ENCODE measurements around the gene PHF20. TPM values are rescaled to one million over a fixed set of nuclear protein-coding genes. Genes with fewer than 3 reads are reported as not detected.
A peak's percentile ranks its signal among the peaks of the same experiment; 100 is the strongest.
"Not testable (repeated sequence)": the region's sequence is repeated elsewhere in the genome, so short reads cannot be mapped to it uniquely, and the experiment has no call there.

The PHF20 gene
- polyA plus RNA-seq, 1 donor (not counting 4 experiments of a cell fraction or from before 2014, with no cell fraction given): 31.9 TPM

GRCh38 chr20:35743693-35744491 is 27.9 kb upstream of the PHF20 start:
- peaks cover 3 to 15% of the 10 kb centered on the region in 2 experiments for H3K36me3 ChIP-seq (ENCODE audit: control insufficient read depth in 2 of 2, extremely low read depth in 1 of 2, insufficient read depth in 2 of 2, low read length in 2 of 2)
- peak overlapping the region; percentile 99 for H3K9ac ChIP-seq (ENCODE audit: control insufficient read depth, extremely low read depth, insufficient read depth, low read length)
- TF ChIP-seq EZH2 (IDR thresholded peaks at IDR 0.05; ENCODE audit: low read length) (no peak), CTCF (optimal IDR thresholded peaks at IDR 0.05 in 1 of 3, IDR thresholded peaks at IDR 0.05 in 1 of 3, conservative IDR thresholded peaks at IDR 0.05 in 1 of 3; ENCODE audit: extremely low read depth in 1 of 3, insufficient read depth in 2 of 3, low read length in 3 of 3) (no peak)
- dilution Hi-C loops (cut with MboI; ENCODE audit: extremely low pct_ligation_motif_present, low sequenced_read_pairs): no loop called here
- H3K4me3 ChIP-seq (ENCODE audit: control insufficient read depth in 2 of 3, extremely low read depth in 1 of 3, insufficient read depth in 2 of 3, low read depth in 1 of 3, low read length in 3 of 3): no peak overlapping the region
- DNase-seq (ENCODE audit: low read depth, low spot score) (no peak), FAIRE-seq (no peak)
- no peaks in the 10 kb centered on the region for H3K9me3 ChIP-seq (ENCODE audit: control insufficient read depth, low read depth, low read length)
- H3K4me2 ChIP-seq (ENCODE audit: control insufficient read depth, extremely low read depth, insufficient read depth, low read depth, low read length): peak overlapping the region; percentile 95
- H3K9me1 ChIP-seq (ENCODE audit: control insufficient read depth, extremely low read depth, insufficient read depth, low read length): peaks cover 3% of the 10 kb centered on the region
- peak overlapping the region; percentile 98 for H3K27ac ChIP-seq (ENCODE audit: control insufficient read depth, insufficient read depth, low read length)
- peaks cover 33% of the 10 kb centered on the region for H3K79me2 ChIP-seq (ENCODE audit: control insufficient read depth, insufficient read depth, low read length)
- peaks cover 31% of the 10 kb centered on the region for H3K4me1 ChIP-seq (ENCODE audit: control insufficient read depth, extremely low read depth, insufficient read depth, low read length)
- no peaks in the 10 kb centered on the region for H3K27me3 ChIP-seq (ENCODE audit: control insufficient read depth, extremely low read depth, insufficient read depth, low read length)
- H4K20me1 ChIP-seq (ENCODE audit: control insufficient read depth, extremely low read depth, insufficient read depth, low read length): peaks cover 14% of the 10 kb centered on the region
- H2AFZ ChIP-seq (ENCODE audit: control insufficient read depth, low read length): no peak overlapping the region

GRCh38 chr20:35744492-35744841 is 27.3 kb upstream of the PHF20 start:
- H3K27ac ChIP-seq (ENCODE audit: control insufficient read depth, insufficient read depth, low read length); H3K4me2 ChIP-seq (ENCODE audit: control insufficient read depth, extremely low read depth, insufficient read depth, low read depth, low read length); DNase-seq (ENCODE audit: low read depth, low spot score); H3K36me3 ChIP-seq (ENCODE audit: control insufficient read depth in 2 of 2, extremely low read depth in 1 of 2, insufficient read depth in 2 of 2, low read length in 2 of 2); H3K4me3 ChIP-seq (ENCODE audit: control insufficient read depth in 2 of 3, extremely low read depth in 1 of 3, insufficient read depth in 2 of 3, low read depth in 1 of 3, low read length in 3 of 3); dilution Hi-C loops (cut with MboI; ENCODE audit: extremely low pct_ligation_motif_present, low sequenced_read_pairs); H3K9ac ChIP-seq (ENCODE audit: control insufficient read depth, extremely low read depth, insufficient read depth, low read length); H4K20me1 ChIP-seq (ENCODE audit: control insufficient read depth, extremely low read depth, insufficient read depth, low read length); H3K27me3 ChIP-seq (ENCODE audit: control insufficient read depth, extremely low read depth, insufficient read depth, low read length); FAIRE-seq; H3K9me1 ChIP-seq (ENCODE audit: control insufficient read depth, extremely low read depth, insufficient read depth, low read length); H2AFZ ChIP-seq (ENCODE audit: control insufficient read depth, low read length); H3K9me3 ChIP-seq (ENCODE audit: control insufficient read depth, low read depth, low read length): not testable (repeated sequence)
- Histone ChIP-seq H3K79me2 (ENCODE audit: control insufficient read depth, insufficient read depth, low read length) (peaks cover 27% of the 10 kb centered on the region), H3K4me1 (ENCODE audit: control insufficient read depth, extremely low read depth, insufficient read depth, low read length) (peaks cover 25% of the 10 kb centered on the region)

GRCh38 chr20:35750611-35751010 is 21.2 kb upstream of the PHF20 start:
- dilution Hi-C loops (cut with MboI; ENCODE audit: extremely low pct_ligation_motif_present, low sequenced_read_pairs): no loop called here
- H3K9me1 ChIP-seq (ENCODE audit: control insufficient read depth, extremely low read depth, insufficient read depth, low read length): no peaks in the 10 kb centered on the region
- no peaks in the 10 kb centered on the region for H4K20me1 ChIP-seq (ENCODE audit: control insufficient read depth, extremely low read depth, insufficient read depth, low read length)
- H3K79me2 ChIP-seq (ENCODE audit: control insufficient read depth, insufficient read depth, low read length): no peaks in the 10 kb centered on the region
- H3K27ac ChIP-seq (ENCODE audit: control insufficient read depth, insufficient read depth, low read length): no peak overlapping the region
- H3K4me2 ChIP-seq (ENCODE audit: control insufficient read depth, extremely low read depth, insufficient read depth, low read depth, low read length): no peak overlapping the region
- no peaks in the 10 kb centered on the region for H3K9me3 ChIP-seq (ENCODE audit: control insufficient read depth, low read depth, low read length)
- FAIRE-seq (no peak), DNase-seq (ENCODE audit: low read depth, low spot score) (no peak)
- no peak overlapping the region for H3K4me3 ChIP-seq (ENCODE audit: control insufficient read depth in 2 of 3, extremely low read depth in 1 of 3, insufficient read depth in 2 of 3, low read depth in 1 of 3, low read length in 3 of 3)
- no peak overlapping the region for H2AFZ ChIP-seq (ENCODE audit: control insufficient read depth, low read length)
- H3K9ac ChIP-seq (ENCODE audit: control insufficient read depth, extremely low read depth, insufficient read depth, low read length): no peak overlapping the region
- H3K27me3 ChIP-seq (ENCODE audit: control insufficient read depth, extremely low read depth, insufficient read depth, low read length): no peaks in the 10 kb centered on the region
- peaks cover 7% of the 10 kb centered on the region for H3K4me1 ChIP-seq (ENCODE audit: control insufficient read depth, extremely low read depth, insufficient read depth, low read length)
- no peaks in the 10 kb centered on the region for H3K36me3 ChIP-seq (ENCODE audit: control insufficient read depth in 2 of 2, extremely low read depth in 1 of 2, insufficient read depth in 2 of 2, low read length in 2 of 2)
- no peak for TF ChIP-seq EZH2 (IDR thresholded peaks at IDR 0.05; ENCODE audit: low read length)
- no peak for TF ChIP-seq CTCF (optimal IDR thresholded peaks at IDR 0.05 in 1 of 3, IDR thresholded peaks at IDR 0.05 in 1 of 3, conservative IDR thresholded peaks at IDR 0.05 in 1 of 3; ENCODE audit: extremely low read depth in 1 of 3, insufficient read depth in 2 of 3, low read length in 3 of 3)
